Hematopoietic multipotent progenitor cell (in vitro differentiated cells): ENCODE measurements around the gene FAM200C. TPM values are rescaled to one million over a fixed set of nuclear protein-coding genes. Genes with fewer than 3 reads are reported as not detected.

Source experiments
- DNase-seq, 3 donors: peaks; one replicate each; pipeline ENCODE4 v3.0.0-alpha.2; 2011 to 2015; ENCODE audit warnings: low read depth in 2 of 3, low spot score in 2 of 3
- total RNA-seq: library from RNA; depleted of rRNA; stranded (reverse); fragments of >200 nt; gene quantifications from one replicate; pipeline ENCODE4 v1.2.3, GENCODE V29; 2012

FAM200C gene
- total RNA-seq, 1 donor = 2.4 TPM

GRCh38 chr5:160369990-160370712 is 29.7 kb downstream of the FAM200C start, which contains the start of gene C1QTNF2:
C1QTNF2 (minus strand) TSS chr5:160370626; CDS start chr5:160355011, 15,615 bp downstream.
- DNase-seq = peak in 1 of 3 donors; percentile 22

GRCh38 chr5:160367885-160368284 is 32.0 kb downstream of the FAM200C start:
- DNase-seq = no peak

GRCh38 chr5:160367261-160367660 is 32.6 kb downstream of the FAM200C start:
- no peak for DNase-seq

GRCh38 chr5:160366230-160366629 is 33.6 kb downstream of the FAM200C start:
- DNase-seq = no peak

- DNase-seq = no peak
These were observed 36.0 kb downstream of the FAM200C start for GRCh38 chr5:160363660-160364395.

- no peak for DNase-seq
These were observed 36.6 kb downstream of the FAM200C start for GRCh38 chr5:160363211-160363610.

GRCh38 chr5:160361624-160362228 is 38.1 kb downstream of the FAM200C start:
- no peak for DNase-seq

GRCh38 chr5:160360310-160360709 is 39.5 kb downstream of the FAM200C start:
- DNase-seq = no peak

- no peak for DNase-seq
These were observed 40.0 kb downstream of the FAM200C start for GRCh38 chr5:160359816-160360215.

GRCh38 chr5:160359242-160359641 is 40.6 kb downstream of the FAM200C start:
- DNase-seq = no peak

GRCh38 chr5:160357861-160358411 is 41.9 kb downstream of the FAM200C start:
- no peak for DNase-seq

- no peak for DNase-seq
These were observed 42.5 kb downstream of the FAM200C start for GRCh38 chr5:160357394-160357793.

- no peak for DNase-seq
These were observed 43.1 kb downstream of the FAM200C start for GRCh38 chr5:160356550-160357347.

GRCh38 chr5:160354666-160355065 is 45.2 kb downstream of the FAM200C start:
- no peak for DNase-seq

GRCh38 chr5:160353379-160353778 is 46.5 kb downstream of the FAM200C start:
- no peak for DNase-seq

GRCh38 chr5:160352308-160352707 is 47.5 kb downstream of the FAM200C start:
- DNase-seq = no peak

- no peak for DNase-seq
These were observed 49.9 kb downstream of the FAM200C start for GRCh38 chr5:160349935-160350303.

GRCh38 chr5:160349249-160349934 is 50.5 kb downstream of the FAM200C start:
- DNase-seq = no peak

- DNase-seq = no peak
These were observed 51.8 kb downstream of the FAM200C start for GRCh38 chr5:160348080-160348479.

- no peak for DNase-seq
These were observed 52.4 kb downstream of the FAM200C start for GRCh38 chr5:160347448-160347847.
